ENCODE measurements around the gene POU2AF1. TPM values are rescaled to one million over a fixed set of nuclear protein-coding genes. Genes with fewer than 3 reads are reported as not detected.

Gene POU2AF1
- total and polyA plus RNA-seq, 2 of the 8 experiments (the other 6 are each of a cell fraction or from before 2014, with no cell fraction given) = not detected

DNA sequence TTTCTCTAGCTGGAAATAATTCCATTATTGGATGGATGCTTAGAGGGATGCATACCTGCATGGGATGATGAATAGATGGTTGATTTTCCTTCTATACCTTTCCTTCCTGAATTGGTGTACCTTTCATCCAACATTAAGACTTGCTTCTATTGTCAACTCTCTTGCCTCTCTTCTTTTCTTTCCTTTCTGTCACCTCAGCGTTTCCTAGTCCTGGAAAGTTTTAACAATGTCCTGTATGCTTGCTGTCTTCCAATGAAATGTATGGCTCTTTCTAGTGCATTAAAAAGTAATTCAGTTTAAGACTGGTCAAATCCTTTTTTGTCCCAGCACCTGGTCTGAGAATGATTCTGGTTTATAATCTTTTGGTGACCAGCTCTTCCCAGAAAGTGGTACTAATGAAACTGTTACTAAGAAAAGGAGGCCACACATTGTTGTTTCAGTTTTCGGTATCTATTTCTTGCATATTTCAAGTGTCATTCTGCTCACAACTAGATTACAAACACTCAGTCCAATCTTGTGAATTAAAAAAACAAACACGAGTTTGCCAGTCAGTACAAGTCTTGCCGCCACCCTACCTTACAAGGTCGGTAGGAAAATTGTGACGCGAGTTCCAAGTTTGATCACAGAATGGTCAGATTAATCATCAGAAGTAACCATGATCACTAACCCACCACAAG, 8.0 kb downstream of the POU2AF1 start (continued):
- TF ChIP-seq, protein P1, sequence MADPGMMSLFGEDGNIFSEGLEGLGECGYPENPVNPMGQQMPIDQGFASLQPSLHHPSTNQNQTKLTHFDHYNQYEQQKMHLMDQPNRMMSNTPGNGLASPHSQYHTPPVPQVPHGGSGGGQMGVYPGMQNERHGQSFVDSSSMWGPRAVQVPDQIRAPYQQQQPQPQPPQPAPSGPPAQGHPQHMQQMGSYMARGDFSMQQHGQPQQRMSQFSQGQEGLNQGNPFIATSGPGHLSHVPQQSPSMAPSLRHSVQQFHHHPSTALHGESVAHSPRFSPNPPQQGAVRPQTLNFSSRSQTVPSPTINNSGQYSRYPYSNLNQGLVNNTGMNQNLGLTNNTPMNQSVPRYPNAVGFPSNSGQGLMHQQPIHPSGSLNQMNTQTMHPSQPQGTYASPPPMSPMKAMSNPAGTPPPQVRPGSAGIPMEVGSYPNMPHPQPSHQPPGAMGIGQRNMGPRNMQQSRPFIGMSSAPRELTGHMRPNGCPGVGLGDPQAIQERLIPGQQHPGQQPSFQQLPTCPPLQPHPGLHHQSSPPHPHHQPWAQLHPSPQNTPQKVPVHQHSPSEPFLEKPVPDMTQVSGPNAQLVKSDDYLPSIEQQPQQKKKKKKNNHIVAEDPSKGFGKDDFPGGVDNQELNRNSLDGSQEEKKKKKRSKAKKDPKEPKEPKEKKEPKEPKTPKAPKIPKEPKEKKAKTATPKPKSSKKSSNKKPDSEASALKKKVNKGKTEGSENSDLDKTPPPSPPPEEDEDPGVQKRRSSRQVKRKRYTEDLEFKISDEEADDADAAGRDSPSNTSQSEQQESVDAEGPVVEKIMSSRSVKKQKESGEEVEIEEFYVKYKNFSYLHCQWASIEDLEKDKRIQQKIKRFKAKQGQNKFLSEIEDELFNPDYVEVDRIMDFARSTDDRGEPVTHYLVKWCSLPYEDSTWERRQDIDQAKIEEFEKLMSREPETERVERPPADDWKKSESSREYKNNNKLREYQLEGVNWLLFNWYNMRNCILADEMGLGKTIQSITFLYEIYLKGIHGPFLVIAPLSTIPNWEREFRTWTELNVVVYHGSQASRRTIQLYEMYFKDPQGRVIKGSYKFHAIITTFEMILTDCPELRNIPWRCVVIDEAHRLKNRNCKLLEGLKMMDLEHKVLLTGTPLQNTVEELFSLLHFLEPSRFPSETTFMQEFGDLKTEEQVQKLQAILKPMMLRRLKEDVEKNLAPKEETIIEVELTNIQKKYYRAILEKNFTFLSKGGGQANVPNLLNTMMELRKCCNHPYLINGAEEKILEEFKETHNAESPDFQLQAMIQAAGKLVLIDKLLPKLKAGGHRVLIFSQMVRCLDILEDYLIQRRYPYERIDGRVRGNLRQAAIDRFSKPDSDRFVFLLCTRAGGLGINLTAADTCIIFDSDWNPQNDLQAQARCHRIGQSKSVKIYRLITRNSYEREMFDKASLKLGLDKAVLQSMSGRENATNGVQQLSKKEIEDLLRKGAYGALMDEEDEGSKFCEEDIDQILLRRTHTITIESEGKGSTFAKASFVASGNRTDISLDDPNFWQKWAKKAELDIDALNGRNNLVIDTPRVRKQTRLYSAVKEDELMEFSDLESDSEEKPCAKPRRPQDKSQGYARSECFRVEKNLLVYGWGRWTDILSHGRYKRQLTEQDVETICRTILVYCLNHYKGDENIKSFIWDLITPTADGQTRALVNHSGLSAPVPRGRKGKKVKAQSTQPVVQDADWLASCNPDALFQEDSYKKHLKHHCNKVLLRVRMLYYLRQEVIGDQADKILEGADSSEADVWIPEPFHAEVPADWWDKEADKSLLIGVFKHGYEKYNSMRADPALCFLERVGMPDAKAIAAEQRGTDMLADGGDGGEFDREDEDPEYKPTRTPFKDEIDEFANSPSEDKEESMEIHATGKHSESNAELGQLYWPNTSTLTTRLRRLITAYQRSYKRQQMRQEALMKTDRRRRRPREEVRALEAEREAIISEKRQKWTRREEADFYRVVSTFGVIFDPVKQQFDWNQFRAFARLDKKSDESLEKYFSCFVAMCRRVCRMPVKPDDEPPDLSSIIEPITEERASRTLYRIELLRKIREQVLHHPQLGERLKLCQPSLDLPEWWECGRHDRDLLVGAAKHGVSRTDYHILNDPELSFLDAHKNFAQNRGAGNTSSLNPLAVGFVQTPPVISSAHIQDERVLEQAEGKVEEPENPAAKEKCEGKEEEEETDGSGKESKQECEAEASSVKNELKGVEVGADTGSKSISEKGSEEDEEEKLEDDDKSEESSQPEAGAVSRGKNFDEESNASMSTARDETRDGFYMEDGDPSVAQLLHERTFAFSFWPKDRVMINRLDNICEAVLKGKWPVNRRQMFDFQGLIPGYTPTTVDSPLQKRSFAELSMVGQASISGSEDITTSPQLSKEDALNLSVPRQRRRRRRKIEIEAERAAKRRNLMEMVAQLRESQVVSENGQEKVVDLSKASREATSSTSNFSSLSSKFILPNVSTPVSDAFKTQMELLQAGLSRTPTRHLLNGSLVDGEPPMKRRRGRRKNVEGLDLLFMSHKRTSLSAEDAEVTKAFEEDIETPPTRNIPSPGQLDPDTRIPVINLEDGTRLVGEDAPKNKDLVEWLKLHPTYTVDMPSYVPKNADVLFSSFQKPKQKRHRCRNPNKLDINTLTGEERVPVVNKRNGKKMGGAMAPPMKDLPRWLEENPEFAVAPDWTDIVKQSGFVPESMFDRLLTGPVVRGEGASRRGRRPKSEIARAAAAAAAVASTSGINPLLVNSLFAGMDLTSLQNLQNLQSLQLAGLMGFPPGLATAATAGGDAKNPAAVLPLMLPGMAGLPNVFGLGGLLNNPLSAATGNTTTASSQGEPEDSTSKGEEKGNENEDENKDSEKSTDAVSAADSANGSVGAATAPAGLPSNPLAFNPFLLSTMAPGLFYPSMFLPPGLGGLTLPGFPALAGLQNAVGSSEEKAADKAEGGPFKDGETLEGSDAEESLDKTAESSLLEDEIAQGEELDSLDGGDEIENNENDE (IDR thresholded peaks at IDR 0.05; ENCODE audit: insufficient replicate concordance, low read length) = no peak

Data from H1 (cell line).